Esophagus muscularis mucosa (tissue), 4 donors: ENCODE measurements around the gene SLC29A3. TPM values are rescaled to one million over a fixed set of nuclear protein-coding genes. Genes with fewer than 3 reads are reported as not detected.

ENCODE experiments used
- DNase-seq: peaks from one replicate; pipeline ENCODE4 v3.0.0-alpha.2; 2017; ENCODE audit errors: extremely low spot score
- H3K27ac ChIP-seq, 4 donors: fragments of 200-600 bp; sonication (generic); replicated peaks in 1 of 4; 1 replicate in 3 of 4; 2 replicates in 1 of 4; pipeline ENCODE4 v1.5.1; 2016 to 2019; ENCODE audit warnings: mild to moderate bottlenecking in 1 of 4
- H3K27me3 ChIP-seq, 4 donors: fragments of 200-600 bp; sonication (generic); one replicate each; pipeline versions ENCODE4 v1.5.1 to v1.6.0; 2016 to 2019
- H3K36me3 ChIP-seq, 4 donors: fragments of 200-600 bp; sonication (generic); one replicate each; pipeline ENCODE4 v1.5.1; 2016 to 2019
- H3K4me1 ChIP-seq, 4 donors: fragments of 200-600 bp; sonication (generic); one replicate each; pipeline ENCODE4 v1.5.1; 2016 to 2019
- H3K4me3 ChIP-seq, 4 donors: fragments of 200-600 bp; sonication (generic); 1 replicate in 2 of 4; 2 replicates in 2 of 4; pipeline ENCODE4 v1.5.1; 2016 to 2019; ENCODE audit warnings: mild to moderate bottlenecking in 4 of 4, moderate library complexity in 1 of 4
- H3K9me3 ChIP-seq, 4 donors: fragments of 200-600 bp; sonication (generic); 1 replicate in 3 of 4; 2 replicates in 1 of 4; pipeline ENCODE4 v1.5.1; 2016 to 2019
- EP300 ChIP-seq: sonication (generic); formaldehyde crosslinking; IDR thresholded peaks from one replicate; pipeline ENCODE4 v1.6.1; 2017; ENCODE audit warnings: antibody characterized with exemption
- POLR2A ChIP-seq: fragments of 450-650 bp; IDR thresholded peaks from one replicate; pipeline ENCODE4 v1.6.1; 2017; ENCODE audit warnings: antibody characterized with exemption, moderate library complexity, mild to moderate bottlenecking, low read depth
- POLR2AphosphoS5 ChIP-seq, 2 donors: sonication (generic); formaldehyde crosslinking; IDR thresholded peaks; one replicate each; pipeline ENCODE4 v1.6.1; 2017; ENCODE audit warnings: antibody characterized with exemption in 2 of 2
- WGBS: methylation state at CpG from one replicate; pipeline ENCODE4 v1.1.5; 2018; 5-methylcytosine and 5-hydroxymethylcytosine counted together
- intact Hi-C: fragments of 100-400 bp; cut with DNase I; formaldehyde crosslinking; loops from one replicate; pipeline ENCODE4 v1.15.1; 2023
- total RNA-seq, 4 donors: library from RNA; depleted of rRNA; stranded (reverse); fragments of >200 nt; gene quantifications; one replicate each; pipeline versions ENCODE4 v1.1.0 to v1.2.1, GENCODE V29; 2016
- TF ChIP-seq, protein P1 (sequence below), 3 experiments: fragments of 200-600 bp in 2 of 3; fragments of 450-650 bp in 1 of 3; sonication (generic) in 2 of 3; IDR thresholded peaks; one replicate each; pipeline ENCODE4 v1.5.1; 2017 to 2019; ENCODE audit warnings: antibody characterized with exemption in 3 of 3, mild to moderate bottlenecking in 2 of 3, moderate library complexity in 1 of 3

The SLC29A3 gene
- total RNA-seq, 4 donors from 2014 or later, result 4.0 to 6.9 (median 5.0) TPM

DNA sequence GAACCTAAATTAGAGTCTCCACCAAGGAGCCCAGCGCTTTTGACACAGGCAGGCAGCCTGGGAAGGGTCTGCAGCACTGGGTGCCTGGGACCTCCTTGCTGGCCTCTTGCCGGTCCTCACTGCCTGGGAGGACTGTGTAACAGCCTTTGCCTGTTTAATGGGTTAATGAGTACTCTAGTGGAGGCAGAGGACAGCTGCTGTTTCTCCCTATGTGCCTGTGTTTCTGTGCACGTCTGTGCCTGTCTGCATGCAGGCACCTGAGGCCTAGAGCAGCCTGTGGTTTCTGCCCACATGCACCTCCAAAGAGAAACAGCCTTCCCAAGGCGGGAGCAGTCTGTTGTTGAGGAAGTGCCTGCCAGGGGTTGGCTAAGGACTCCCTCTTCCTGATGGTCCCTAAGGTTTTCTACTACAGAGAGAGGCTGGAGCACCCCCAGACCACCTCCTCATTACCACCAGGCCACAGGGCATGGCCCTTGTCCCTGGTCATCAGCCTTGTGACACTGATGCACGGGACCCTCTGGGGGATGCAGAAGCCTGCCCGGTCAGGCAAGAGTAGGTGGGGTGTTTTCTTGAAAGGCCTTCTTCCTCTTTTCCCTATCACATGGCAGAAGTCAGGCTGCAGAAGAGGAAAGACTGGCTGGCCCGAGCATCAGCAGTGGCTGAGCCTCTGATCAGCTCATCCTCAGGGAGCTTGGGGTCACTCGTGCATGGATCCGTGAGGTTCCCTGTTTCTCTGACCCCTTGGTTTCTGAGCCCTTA, 14.2 kb downstream of the SLC29A3 start:
- H3K9me3 ChIP-seq, result no peaks in the 10 kb centered on the region
- DNase-seq, result no peak
- WGBS, result 79% methylated on average over 7 of the region's 9 CpGs
- H3K4me3 ChIP-seq, result no peak overlapping the region
- no peaks in the 10 kb centered on the region for H3K27me3 ChIP-seq
- peak overlapping the region in 1 of 4 donors; percentile 6 for H3K27ac ChIP-seq
- TF ChIP-seq POLR2AphosphoS5 (IDR thresholded peaks at IDR 0.05) (no peak), EP300 (no peak), POLR2A (no peak)
- TF ChIP-seq, protein P1, sequence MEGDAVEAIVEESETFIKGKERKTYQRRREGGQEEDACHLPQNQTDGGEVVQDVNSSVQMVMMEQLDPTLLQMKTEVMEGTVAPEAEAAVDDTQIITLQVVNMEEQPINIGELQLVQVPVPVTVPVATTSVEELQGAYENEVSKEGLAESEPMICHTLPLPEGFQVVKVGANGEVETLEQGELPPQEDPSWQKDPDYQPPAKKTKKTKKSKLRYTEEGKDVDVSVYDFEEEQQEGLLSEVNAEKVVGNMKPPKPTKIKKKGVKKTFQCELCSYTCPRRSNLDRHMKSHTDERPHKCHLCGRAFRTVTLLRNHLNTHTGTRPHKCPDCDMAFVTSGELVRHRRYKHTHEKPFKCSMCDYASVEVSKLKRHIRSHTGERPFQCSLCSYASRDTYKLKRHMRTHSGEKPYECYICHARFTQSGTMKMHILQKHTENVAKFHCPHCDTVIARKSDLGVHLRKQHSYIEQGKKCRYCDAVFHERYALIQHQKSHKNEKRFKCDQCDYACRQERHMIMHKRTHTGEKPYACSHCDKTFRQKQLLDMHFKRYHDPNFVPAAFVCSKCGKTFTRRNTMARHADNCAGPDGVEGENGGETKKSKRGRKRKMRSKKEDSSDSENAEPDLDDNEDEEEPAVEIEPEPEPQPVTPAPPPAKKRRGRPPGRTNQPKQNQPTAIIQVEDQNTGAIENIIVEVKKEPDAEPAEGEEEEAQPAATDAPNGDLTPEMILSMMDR (IDR thresholded peaks at IDR 0.05), result no peak
- intact Hi-C loops, result no loop called here
- peaks cover 0 to 3% (median 0%) of the 10 kb centered on the region in 4 donors for H3K4me1 ChIP-seq
- peaks cover 0 to 42% (median 5%) of the 10 kb centered on the region in 4 donors for H3K36me3 ChIP-seq

DNA sequence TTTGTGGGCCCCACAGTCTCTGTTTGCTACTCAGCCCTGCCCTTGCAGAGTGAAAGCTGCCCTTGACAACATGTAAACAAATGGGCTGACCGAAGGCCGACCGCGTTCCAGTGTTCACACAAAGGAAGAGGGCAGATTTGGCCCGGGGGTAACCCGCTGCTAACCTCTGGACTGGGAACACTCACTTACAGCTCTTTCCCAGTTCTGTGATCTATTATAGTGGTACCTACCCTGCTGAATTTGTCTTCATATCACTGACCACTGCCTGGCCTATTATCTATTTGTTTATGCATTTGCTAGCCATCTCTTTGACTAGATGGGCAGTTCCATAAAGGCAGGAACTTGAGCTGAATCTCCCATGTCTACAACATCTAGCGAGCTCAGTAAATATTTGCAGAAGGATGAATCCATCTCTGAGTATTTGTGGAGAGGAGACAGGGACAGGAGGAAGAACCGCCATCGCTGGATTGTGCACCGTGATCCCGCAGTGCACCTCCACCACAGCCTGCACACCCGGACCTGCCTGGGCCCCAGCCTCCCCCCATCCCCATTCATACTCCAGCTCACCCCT, 15.2 kb downstream of the SLC29A3 start:
- TF ChIP-seq POLR2A (no peak), EP300 (no peak), POLR2AphosphoS5 (IDR thresholded peaks at IDR 0.05) (no peak)
- TF ChIP-seq, protein P1 (IDR thresholded peaks at IDR 0.05), result no peak
- H3K4me3 ChIP-seq, result no peak overlapping the region
- intact Hi-C loops, result no loop called here
- H3K36me3 ChIP-seq, result peaks cover 0 to 42% (median 12%) of the 10 kb centered on the region in 4 donors
- no peaks in the 10 kb centered on the region for H3K9me3 ChIP-seq
- DNase-seq, result no peak
- no peak overlapping the region for H3K27ac ChIP-seq
- no peaks in the 10 kb centered on the region for H3K27me3 ChIP-seq
- WGBS, result 86% methylated on average over 12 of the region's 12 CpGs
- peaks cover 0 to 3% (median 0%) of the 10 kb centered on the region in 4 donors for H3K4me1 ChIP-seq

GRCh38 chr10:71335173-71335708, 16.2 kb downstream of the SLC29A3 start:
- H3K9me3 ChIP-seq, result no peaks in the 10 kb centered on the region
- intact Hi-C loops, result no loop called here
- TF ChIP-seq POLR2AphosphoS5 (IDR thresholded peaks at IDR 0.05) (no peak), POLR2A (no peak)
- TF ChIP-seq, protein P1 (IDR thresholded peaks at IDR 0.05), result no peak
- 94% methylated on average over 15 of the region's 15 CpGs for WGBS
- no peaks in the 10 kb centered on the region for H3K27me3 ChIP-seq
- peaks cover 0 to 42% (median 16%) of the 10 kb centered on the region in 4 donors for H3K36me3 ChIP-seq
- no peak overlapping the region for H3K27ac ChIP-seq
- H3K4me3 ChIP-seq, result no peak overlapping the region
- H3K4me1 ChIP-seq, result peaks cover 0 to 3% (median 0%) of the 10 kb centered on the region in 4 donors
- no peak for DNase-seq

- H3K9me3 ChIP-seq, result no peaks in the 10 kb centered on the region
- peaks cover 0 to 39% (median 17%) of the 10 kb centered on the region in 4 donors for H3K36me3 ChIP-seq
- intact Hi-C loops, result no loop called here
- no peak for TF ChIP-seq EP300
- TF ChIP-seq, protein P1 (IDR thresholded peaks at IDR 0.05), result no peak
- TF ChIP-seq POLR2A, result no peak
- no peak for TF ChIP-seq POLR2AphosphoS5 (IDR thresholded peaks at IDR 0.05)
- WGBS, result 82% methylated on average over 6 of the region's 6 CpGs
- no peak overlapping the region for H3K27ac ChIP-seq
- H3K4me3 ChIP-seq, result no peak overlapping the region
- no peak for DNase-seq
- peaks cover 0 to 3% (median 0%) of the 10 kb centered on the region in 4 donors for H3K4me1 ChIP-seq
- H3K27me3 ChIP-seq, result no peaks in the 10 kb centered on the region
These were observed 17.6 kb downstream of the SLC29A3 start for GRCh38 chr10:71336632-71337031.
